Measurements from ENCODE around the gene ADRB2.
A peak's percentile ranks its signal among the peaks of the same experiment; 100 is the strongest.
"Not testable (repeated sequence)": the region's sequence is repeated elsewhere in the genome, so short reads cannot be mapped to it uniquely, and the experiment has no call there.

The ADRB2 gene

DNA sequence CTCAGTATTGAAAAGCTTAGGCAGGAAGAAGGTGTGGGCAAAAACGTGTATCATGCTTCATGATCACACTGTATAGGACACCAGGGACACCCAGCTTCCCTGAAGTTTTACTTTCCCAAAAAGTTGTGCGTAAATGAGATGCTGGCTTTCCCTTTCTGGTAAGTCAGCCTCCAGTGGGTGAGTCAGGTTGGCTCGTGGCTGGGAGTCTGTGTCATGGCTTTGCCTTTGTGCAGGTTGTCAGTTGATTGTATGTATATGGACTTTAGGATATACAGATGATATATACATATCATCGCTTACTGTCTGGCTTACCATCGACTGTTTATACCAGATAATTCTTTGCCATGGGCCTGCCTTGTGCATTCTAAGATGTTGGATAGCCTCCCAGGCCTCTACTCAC lies 34.2 kb downstream of the ADRB2 start:
- Mint-ChIP-seq H3K9me3 (no peaks in the 10 kb centered on the region), H3K36me3 (no peaks in the 10 kb centered on the region), H3K4me1 (peaks cover 6 to 21% of the 10 kb centered on the region in 2 donors), H3K27ac (no peak overlapping the region), H3K4me3 (no peak overlapping the region), H3K27me3 (no peaks in the 10 kb centered on the region)
- no peak for ATAC-seq (replicated peaks)
- no peak for DNase-seq

DNA sequence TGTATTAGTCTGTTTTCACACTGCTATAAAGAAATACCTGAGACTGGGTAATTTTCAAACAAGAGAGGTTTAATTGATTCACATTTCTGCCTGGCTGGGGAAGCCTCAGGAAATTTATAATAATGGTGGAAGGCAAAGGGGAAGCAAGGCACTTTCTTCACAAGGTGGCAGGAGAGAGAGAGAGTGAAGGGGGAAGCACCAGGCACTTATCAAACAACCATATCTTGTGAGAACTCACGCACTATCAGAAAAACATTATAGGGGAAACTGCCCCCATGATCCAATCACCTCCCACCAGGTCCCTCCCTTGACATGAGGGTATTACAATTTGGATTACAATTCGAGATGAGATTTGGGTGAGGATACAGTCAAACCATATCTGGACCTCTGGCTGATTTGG lies 34.7 kb downstream of the ADRB2 start:
- H3K9me3 Mint-ChIP-seq, result no peaks in the 10 kb centered on the region
- ATAC-seq (replicated peaks), result no peak
- peaks cover 6 to 21% of the 10 kb centered on the region in 2 donors for H3K4me1 Mint-ChIP-seq
- H3K4me3 Mint-ChIP-seq, result no peak overlapping the region
- H3K36me3 Mint-ChIP-seq, result no peaks in the 10 kb centered on the region
- no peak overlapping the region for H3K27ac Mint-ChIP-seq
- DNase-seq, result no peak
- no peaks in the 10 kb centered on the region for H3K27me3 Mint-ChIP-seq

DNA sequence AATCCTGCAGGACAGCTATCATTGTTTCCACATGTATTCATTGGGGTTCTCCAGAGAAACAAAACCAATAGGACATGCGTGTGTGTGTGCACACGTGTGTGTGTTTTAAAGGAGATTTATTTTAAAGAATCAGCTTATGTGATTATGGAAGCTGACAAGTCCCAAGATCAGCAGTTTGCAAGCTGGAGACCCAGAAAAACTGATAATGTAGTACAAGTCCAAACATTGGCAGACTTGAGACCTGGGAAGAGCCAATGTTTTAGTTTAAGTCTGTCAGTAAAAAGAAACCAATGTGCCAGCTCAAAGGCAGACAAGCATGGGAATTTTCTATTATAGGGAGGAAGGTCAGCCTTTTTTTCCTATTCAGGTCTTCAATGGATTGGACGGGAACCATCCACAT lies 35.3 kb downstream of the ADRB2 start:
- H3K36me3 Mint-ChIP-seq, result no peaks in the 10 kb centered on the region
- DNase-seq (no peak), ATAC-seq (replicated peaks) (no peak)
- H3K27me3 Mint-ChIP-seq, result no peaks in the 10 kb centered on the region
- peaks cover 6 to 21% of the 10 kb centered on the region in 2 donors for H3K4me1 Mint-ChIP-seq
- H3K4me3 Mint-ChIP-seq, result no peak overlapping the region
- H3K27ac Mint-ChIP-seq, result no peak overlapping the region
- H3K9me3 Mint-ChIP-seq, result no peaks in the 10 kb centered on the region

DNA sequence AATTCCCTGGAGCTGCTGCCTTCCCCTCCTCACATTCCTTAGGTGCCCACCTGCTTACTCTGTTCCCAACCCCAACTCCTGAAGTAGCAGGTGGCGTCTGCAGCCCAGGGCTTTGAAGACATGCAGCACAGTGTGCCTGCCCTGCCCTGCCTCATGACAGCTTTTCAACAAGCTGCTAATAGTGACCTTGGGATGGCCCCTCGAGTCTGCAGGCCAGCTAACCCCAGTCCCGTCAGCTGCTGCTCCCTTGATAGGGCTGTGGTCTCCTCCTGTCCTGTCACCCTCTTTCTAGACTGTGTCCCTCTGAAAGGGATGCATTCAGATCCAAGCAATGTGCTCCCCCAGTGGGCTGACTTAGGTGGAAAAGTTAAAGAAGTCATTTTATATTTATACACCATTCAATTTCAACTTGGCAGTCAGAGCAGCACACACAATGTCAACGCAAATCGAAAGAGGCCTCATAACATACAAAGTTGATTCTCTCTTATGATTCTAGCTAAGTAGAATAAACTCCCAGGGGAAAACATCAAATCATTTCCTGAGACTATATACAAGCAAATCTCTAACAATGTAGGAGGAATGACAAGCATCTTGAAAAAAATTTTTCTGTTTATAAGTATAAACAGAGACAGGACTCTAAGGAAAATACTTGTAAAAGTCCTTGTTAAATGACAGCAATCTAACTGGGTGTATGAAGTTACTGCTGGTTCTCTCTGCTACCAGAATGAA lies 37.9 kb downstream of the ADRB2 start:
- no peak overlapping the region for H3K27ac Mint-ChIP-seq
- H3K36me3 Mint-ChIP-seq, result no peaks in the 10 kb centered on the region
- no peaks in the 10 kb centered on the region for H3K9me3 Mint-ChIP-seq
- H3K4me1 Mint-ChIP-seq, result peaks cover 4 to 17% of the 10 kb centered on the region in 2 donors
- no peak for DNase-seq
- no peak overlapping the region for H3K4me3 Mint-ChIP-seq
- H3K27me3 Mint-ChIP-seq, result no peaks in the 10 kb centered on the region
- no peak for ATAC-seq (replicated peaks)

DNA sequence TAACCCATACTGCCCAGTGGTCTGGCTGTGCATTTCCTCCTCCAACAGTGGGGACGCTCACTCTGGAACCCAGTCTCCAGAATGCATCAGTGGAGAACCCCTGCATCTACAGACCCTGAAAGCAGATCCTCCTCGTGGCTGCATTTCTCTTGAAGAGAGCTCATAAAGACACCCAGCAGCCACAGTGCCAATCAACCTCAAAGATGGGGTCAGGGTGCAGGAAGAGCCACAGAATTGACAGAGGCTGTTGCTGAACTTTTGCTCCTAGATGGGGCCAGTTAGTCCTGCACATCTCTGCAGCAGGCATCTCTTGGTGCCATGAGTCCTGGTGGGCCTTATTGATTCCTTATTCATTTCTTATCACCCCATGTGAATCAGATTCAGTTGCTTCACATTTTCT lies 39.6 kb downstream of the ADRB2 start:
- Mint-ChIP-seq H3K9me3 (no peaks in the 10 kb centered on the region), H3K4me1 (peaks cover 0 to 8% of the 10 kb centered on the region in 2 donors), H3K4me3 (no peak overlapping the region), H3K27ac (no peak overlapping the region), H3K27me3 (no peaks in the 10 kb centered on the region), H3K36me3 (no peaks in the 10 kb centered on the region)
- ATAC-seq (replicated peaks) (no peak), DNase-seq (no peak)

DNA sequence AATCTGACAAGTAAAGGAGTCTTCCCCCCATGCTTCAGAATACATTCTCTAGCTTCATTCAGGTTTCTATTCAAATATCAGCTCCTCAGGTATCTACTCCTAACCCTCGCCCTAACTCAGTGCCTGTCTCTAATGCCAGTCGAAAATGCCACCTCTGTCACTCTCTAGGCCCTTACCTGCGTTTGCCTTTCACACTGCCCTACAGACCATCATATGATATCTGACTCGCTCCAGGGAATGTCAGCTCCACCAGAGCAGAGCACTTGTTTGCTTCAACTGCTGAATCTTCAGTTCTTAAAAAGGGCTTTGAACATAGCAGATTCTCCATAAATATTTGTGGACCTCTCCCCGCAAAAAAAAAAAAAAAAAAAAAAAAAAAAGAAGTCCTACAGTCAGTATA lies 46.7 kb downstream of the ADRB2 start:
- no peak overlapping the region for H3K4me3 Mint-ChIP-seq
- peaks cover 0 to 7% of the 10 kb centered on the region in 2 donors for H3K27me3 Mint-ChIP-seq
- no peaks in the 10 kb centered on the region for H3K9me3 Mint-ChIP-seq
- no peak for ATAC-seq (replicated peaks)
- H3K36me3 Mint-ChIP-seq, result no peaks in the 10 kb centered on the region
- H3K4me1 Mint-ChIP-seq, result peaks cover 0 to 2% of the 10 kb centered on the region in 2 donors
- DNase-seq, result no peak
- peak overlapping the region; percentile 39 for H3K27ac Mint-ChIP-seq

DNA sequence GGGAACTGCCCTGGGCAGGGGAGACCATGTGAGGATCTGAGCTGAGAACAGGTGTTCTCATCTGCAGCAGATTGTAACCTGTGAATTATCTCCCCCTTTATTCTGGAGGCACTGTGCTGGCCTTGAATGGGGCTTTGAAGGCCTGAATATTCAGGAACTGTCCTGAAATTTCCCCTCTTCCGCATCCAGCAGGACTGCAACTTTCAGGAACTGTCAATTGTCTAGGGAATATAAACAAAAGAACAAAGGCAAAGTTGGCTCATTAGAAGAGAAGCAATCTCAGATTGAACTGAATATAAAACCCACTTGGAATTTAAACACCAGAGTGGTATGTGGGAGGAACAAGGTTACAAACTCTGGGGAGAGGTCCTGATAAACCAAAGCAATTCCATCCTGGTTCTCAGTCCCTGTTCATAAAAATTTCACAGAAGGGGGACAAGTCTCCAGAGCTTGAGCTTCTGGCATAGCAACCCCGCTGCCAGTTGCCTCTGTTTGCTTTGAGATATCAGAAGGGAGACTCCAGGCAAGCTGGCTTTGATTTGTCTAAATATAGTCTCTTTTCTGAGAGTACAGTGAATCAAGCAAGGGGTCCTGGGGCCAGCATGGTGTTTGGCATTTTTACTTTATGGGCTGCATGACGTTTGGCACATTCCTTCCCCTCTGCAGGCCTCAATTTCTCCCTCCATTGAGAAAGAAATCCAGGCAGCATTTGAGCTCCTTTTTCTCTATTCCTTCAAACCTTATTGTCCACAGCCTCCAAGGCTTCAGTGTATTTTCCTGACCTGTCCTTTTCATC lies 47.5 kb downstream of the ADRB2 start:
- Mint-ChIP-seq H3K4me3 (no peak overlapping the region), H3K4me1 (peaks cover 0 to 2% of the 10 kb centered on the region in 2 donors), H3K36me3 (no peaks in the 10 kb centered on the region), H3K9me3 (no peaks in the 10 kb centered on the region), H3K27me3 (peaks cover 0 to 7% of the 10 kb centered on the region in 2 donors), H3K27ac (no peak overlapping the region)
- ATAC-seq (replicated peaks) (no peak), DNase-seq (no peak)

DNA sequence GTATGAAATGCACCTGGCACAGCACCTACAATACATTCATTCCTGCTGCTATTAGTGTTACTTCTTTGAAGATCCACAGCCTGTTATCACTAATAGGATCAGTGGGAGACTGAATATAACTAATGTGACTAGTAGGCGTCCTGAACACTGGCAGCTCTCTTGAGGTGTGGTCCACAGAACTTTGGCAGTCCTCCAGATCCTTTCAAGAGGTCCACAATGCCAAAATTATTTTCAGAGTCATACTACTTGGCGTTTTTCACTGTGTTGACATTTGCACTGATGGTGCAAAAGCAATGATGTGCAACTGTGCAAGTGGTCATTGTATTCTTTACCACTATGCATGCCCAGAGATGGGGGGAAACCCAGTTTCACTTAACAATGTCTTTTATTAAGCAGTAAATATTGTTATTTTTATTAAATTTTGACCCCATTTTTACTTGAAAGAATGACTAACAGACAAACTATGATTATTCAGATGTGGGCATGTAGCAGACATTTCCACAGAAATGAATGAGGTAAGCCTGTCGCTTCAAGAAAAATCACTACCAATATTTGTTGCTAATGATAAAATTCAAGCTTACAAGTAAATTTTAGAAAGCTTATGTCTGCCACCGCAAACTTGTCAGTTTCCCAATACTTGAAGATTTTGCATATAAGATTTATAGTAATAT lies 48.9 kb downstream of the ADRB2 start:
- H3K4me1 Mint-ChIP-seq, result peaks cover 0 to 2% of the 10 kb centered on the region in 2 donors
- ATAC-seq (replicated peaks) (no peak), DNase-seq (no peak)
- H3K27ac Mint-ChIP-seq, result no peak overlapping the region
- peaks cover 0 to 7% of the 10 kb centered on the region in 2 donors for H3K27me3 Mint-ChIP-seq
- H3K36me3 Mint-ChIP-seq, result no peaks in the 10 kb centered on the region
- H3K9me3 Mint-ChIP-seq, result no peaks in the 10 kb centered on the region
- no peak overlapping the region for H3K4me3 Mint-ChIP-seq

DNA sequence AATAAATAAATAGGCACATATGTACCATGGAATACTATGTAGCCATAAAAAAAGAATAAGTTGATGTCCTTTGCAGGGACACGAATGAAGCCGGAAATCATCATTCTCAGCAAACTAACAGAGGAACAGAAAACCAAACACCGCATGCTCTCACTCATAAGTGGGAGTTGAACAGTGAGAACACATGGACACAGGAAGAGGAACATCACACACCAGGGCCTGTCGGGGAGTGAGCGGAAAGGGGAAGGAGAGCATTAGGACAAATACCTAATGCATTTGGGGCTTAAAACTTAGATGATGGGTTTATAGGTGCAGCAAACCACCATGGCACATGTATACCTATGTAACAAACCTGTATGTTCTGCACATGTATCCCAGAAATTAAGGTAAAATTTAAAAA lies 51.0 kb downstream of the ADRB2 start:
- not testable (repeated sequence) for ATAC-seq (replicated peaks); H3K27me3 Mint-ChIP-seq; H3K4me3 Mint-ChIP-seq; DNase-seq; H3K36me3 Mint-ChIP-seq; H3K4me1 Mint-ChIP-seq; H3K27ac Mint-ChIP-seq; H3K9me3 Mint-ChIP-seq
